GM13976 (cell line): ENCODE measurements around the gene HP.

ENCODE experiments used
- DNase-seq: peaks from one replicate; pipeline ENCODE4 v3.0.0; 2012; ENCODE audit warnings: low spot score
- in situ Hi-C: fragments of 300-500 bp; cut with MboI; formaldehyde crosslinking; loops from one replicate; pipeline ENCODE4 v1.12.0; 2022; ENCODE audit warnings: low sequenced_read_pairs, mixed read lengths, inconsistent platforms; ENCODE audit not compliant: unreplicated experiment
- TF ChIP-seq, protein P1 (sequence below): IDR thresholded peaks from 2 replicates; pipeline ENCODE4 v1.5.1; 2012; ENCODE audit warnings: borderline replicate concordance, mild to moderate bottlenecking; ENCODE audit not compliant: insufficient read depth; ENCODE audit errors: extremely low read depth, missing control alignments, control extremely low read depth

HP gene

DNA sequence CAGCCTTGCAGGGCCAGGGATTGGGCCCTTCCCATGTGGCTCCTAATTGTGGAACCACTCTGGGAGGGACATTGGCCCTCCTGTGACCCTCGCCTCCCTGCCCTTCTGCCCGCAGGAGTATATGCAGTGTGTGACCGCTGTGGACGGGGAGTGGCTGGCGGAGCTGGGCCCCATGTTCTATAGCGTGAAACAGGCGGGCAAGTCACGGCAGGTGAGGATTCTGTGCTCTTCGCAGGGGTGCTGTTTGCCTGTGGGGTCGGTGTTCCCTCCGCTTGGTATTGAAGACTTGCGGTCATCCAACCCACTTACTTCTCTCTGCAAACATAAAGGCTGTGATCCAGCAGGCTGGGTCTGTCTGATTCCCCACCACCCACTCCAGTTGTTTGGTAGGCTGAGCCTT, 55.0 kb downstream of the HP start:
- TF ChIP-seq, protein P1, sequence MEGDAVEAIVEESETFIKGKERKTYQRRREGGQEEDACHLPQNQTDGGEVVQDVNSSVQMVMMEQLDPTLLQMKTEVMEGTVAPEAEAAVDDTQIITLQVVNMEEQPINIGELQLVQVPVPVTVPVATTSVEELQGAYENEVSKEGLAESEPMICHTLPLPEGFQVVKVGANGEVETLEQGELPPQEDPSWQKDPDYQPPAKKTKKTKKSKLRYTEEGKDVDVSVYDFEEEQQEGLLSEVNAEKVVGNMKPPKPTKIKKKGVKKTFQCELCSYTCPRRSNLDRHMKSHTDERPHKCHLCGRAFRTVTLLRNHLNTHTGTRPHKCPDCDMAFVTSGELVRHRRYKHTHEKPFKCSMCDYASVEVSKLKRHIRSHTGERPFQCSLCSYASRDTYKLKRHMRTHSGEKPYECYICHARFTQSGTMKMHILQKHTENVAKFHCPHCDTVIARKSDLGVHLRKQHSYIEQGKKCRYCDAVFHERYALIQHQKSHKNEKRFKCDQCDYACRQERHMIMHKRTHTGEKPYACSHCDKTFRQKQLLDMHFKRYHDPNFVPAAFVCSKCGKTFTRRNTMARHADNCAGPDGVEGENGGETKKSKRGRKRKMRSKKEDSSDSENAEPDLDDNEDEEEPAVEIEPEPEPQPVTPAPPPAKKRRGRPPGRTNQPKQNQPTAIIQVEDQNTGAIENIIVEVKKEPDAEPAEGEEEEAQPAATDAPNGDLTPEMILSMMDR: no peak
- in situ Hi-C loops: no loop called here
- no peak for DNase-seq

DNA sequence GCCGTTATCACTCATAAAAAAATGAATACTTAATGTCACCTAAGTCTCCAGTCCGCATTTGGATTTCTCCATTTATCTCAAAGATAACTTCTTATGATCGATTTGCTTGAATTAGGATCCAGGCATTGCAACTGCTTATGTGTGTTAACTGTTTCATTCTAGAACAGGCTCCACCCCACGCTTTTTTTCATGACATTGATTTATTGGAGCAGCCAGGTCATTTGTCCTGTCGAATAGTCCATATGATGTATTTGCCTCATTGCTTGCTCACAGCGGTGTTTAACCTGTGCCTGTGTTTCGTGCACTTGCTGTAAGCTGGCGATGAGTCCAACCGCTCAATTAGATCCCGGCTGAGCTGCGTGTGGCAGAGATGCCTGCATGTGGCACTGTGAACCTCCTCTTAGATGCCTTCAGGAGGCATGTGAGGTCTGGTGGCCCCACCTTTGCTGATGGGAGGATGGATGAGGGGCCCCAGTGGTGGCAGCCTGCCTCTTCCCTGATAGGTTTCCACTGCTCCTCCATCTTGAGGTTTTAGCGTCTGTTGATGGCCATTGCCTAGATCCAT, 55.7 kb downstream of the HP start:
- no peak for DNase-seq
- in situ Hi-C loops: no loop called here
- TF ChIP-seq, protein P1: no peak
